Fibroblast of skin of right quadriceps (primary cell): Measurements from ENCODE around the gene LPCAT1.
A peak's percentile ranks its signal among the peaks of the same experiment; 100 is the strongest.

Source experiments
- DNase-seq: peaks from one replicate; pipeline ENCODE4 v3.0.0-alpha.2; 2013

Gene LPCAT1

GRCh38 chr5:1554410-1554967, 30.7 kb upstream of the LPCAT1 start:
- no peak for DNase-seq

- DNase-seq, result no peak
These were observed 30.0 kb upstream of the LPCAT1 start for GRCh38 chr5:1553539-1554409.

GRCh38 chr5:1552521-1553255, 28.9 kb upstream of the LPCAT1 start:
- DNase-seq, result no peak

- DNase-seq, result no peak
These were observed 27.9 kb upstream of the LPCAT1 start for GRCh38 chr5:1551426-1552301.

- no peak for DNase-seq
These were observed 26.7 kb upstream of the LPCAT1 start for GRCh38 chr5:1550287-1551076.

GRCh38 chr5:1549475-1550030, 25.8 kb upstream of the LPCAT1 start:
- DNase-seq, result no peak

GRCh38 chr5:1548702-1549474, 25.1 kb upstream of the LPCAT1 start:
- DNase-seq, result no peak

- DNase-seq, result no peak
These were observed 23.9 kb upstream of the LPCAT1 start for GRCh38 chr5:1547655-1548054.

- DNase-seq, result no peak
These were observed 23.5 kb upstream of the LPCAT1 start for GRCh38 chr5:1547236-1547635.

- DNase-seq, result no peak
These were observed 22.8 kb upstream of the LPCAT1 start for GRCh38 chr5:1546556-1546955.

- no peak for DNase-seq
These were observed 22.1 kb upstream of the LPCAT1 start for GRCh38 chr5:1545805-1546355.

GRCh38 chr5:1545126-1545804, 21.5 kb upstream of the LPCAT1 start:
- DNase-seq, result no peak

GRCh38 chr5:1544294-1544961, 20.7 kb upstream of the LPCAT1 start:
- DNase-seq, result no peak

GRCh38 chr5:1543398-1544293, 19.9 kb upstream of the LPCAT1 start:
- no peak for DNase-seq

GRCh38 chr5:1542781-1543180, 19.0 kb upstream of the LPCAT1 start:
- peak; percentile 71 for DNase-seq

- DNase-seq, result no peak
These were observed 18.1 kb upstream of the LPCAT1 start for GRCh38 chr5:1541702-1542400.
